WTC11 (cell line): Measurements from ENCODE around the gene COL25A1.

Experiments used
- ATF1 ChIP-seq: sonication (generic); formaldehyde crosslinking; IDR thresholded peaks from 2 replicates; pipeline ENCODE4 v1.8.1; 2023; ENCODE audit warnings: mild to moderate bottlenecking, moderate library complexity, missing genetic modification reagents
- ATF3 ChIP-seq: sonication (generic); formaldehyde crosslinking; conservative IDR thresholded peaks from 2 replicates; pipeline ENCODE4 v1.8.1; 2022; ENCODE audit warnings: mild to moderate bottlenecking, missing genetic modification reagents
- CTCF ChIP-seq: fragments of 200-600 bp; IDR thresholded peaks from 2 replicates; pipeline ENCODE4 v1.8.0; 2022; ENCODE audit warnings: antibody characterized with exemption
- FOXJ3 ChIP-seq: sonication (generic); formaldehyde crosslinking; IDR thresholded peaks from 2 replicates; pipeline ENCODE4 v1.9.0; 2021; ENCODE audit warnings: missing genetic modification reagents, mild to moderate bottlenecking, borderline replicate concordance
- GTF2I ChIP-seq: fragments of 250-450 bp; sonication (Bioruptor Pico); conservative IDR thresholded peaks from 2 replicates; pipeline ENCODE4 v1.4.0; 2021; ENCODE audit warnings: mild to moderate bottlenecking
- HMGXB4 ChIP-seq: sonication (generic); formaldehyde crosslinking; IDR thresholded peaks from 2 replicates; pipeline ENCODE4 v1.8.1; 2023; ENCODE audit warnings: mild to moderate bottlenecking, moderate library complexity, missing genetic modification reagents
- KAT7 ChIP-seq: sonication (generic); formaldehyde crosslinking; IDR thresholded peaks from 2 replicates; pipeline ENCODE4 v1.8.1; 2023; ENCODE audit warnings: missing genetic modification reagents, mild to moderate bottlenecking, borderline replicate concordance
- MYBL2 ChIP-seq: sonication (generic); formaldehyde crosslinking; IDR thresholded peaks from 2 replicates; pipeline ENCODE4 v1.8.1; 2023; ENCODE audit warnings: mild to moderate bottlenecking, moderate library complexity, missing genetic modification reagents
- NFE2L1 ChIP-seq: sonication (generic); formaldehyde crosslinking; IDR thresholded peaks from 2 replicates; pipeline ENCODE4 v1.8.1; 2023; ENCODE audit warnings: missing genetic modification reagents
- NFYB ChIP-seq: sonication (generic); formaldehyde crosslinking; conservative IDR thresholded peaks from 2 replicates; pipeline ENCODE4 v1.8.0; 2022; ENCODE audit warnings: low read depth, missing genetic modification reagents
- SMAD3 ChIP-seq: sonication (generic); formaldehyde crosslinking; IDR thresholded peaks from 2 replicates; pipeline ENCODE4 v1.8.0; 2022; ENCODE audit warnings: missing genetic modification reagents, mild to moderate bottlenecking, borderline replicate concordance
- TEAD4 ChIP-seq: sonication (generic); formaldehyde crosslinking; IDR thresholded peaks from 2 replicates; pipeline ENCODE4 v1.8.0; 2022; ENCODE audit warnings: mild to moderate bottlenecking, missing genetic modification reagents
- USF1 ChIP-seq: sonication (generic); formaldehyde crosslinking; IDR thresholded peaks from 2 replicates; pipeline ENCODE4 v1.8.0; 2022; ENCODE audit warnings: mild to moderate bottlenecking, missing genetic modification reagents
- TF ChIP-seq, protein P1 (sequence below): sonication (generic); formaldehyde crosslinking; IDR thresholded peaks from 2 replicates; pipeline ENCODE4 v1.8.1; 2022; ENCODE audit warnings: low read depth, mild to moderate bottlenecking, moderate library complexity, missing genetic modification reagents, borderline replicate concordance

DNA sequence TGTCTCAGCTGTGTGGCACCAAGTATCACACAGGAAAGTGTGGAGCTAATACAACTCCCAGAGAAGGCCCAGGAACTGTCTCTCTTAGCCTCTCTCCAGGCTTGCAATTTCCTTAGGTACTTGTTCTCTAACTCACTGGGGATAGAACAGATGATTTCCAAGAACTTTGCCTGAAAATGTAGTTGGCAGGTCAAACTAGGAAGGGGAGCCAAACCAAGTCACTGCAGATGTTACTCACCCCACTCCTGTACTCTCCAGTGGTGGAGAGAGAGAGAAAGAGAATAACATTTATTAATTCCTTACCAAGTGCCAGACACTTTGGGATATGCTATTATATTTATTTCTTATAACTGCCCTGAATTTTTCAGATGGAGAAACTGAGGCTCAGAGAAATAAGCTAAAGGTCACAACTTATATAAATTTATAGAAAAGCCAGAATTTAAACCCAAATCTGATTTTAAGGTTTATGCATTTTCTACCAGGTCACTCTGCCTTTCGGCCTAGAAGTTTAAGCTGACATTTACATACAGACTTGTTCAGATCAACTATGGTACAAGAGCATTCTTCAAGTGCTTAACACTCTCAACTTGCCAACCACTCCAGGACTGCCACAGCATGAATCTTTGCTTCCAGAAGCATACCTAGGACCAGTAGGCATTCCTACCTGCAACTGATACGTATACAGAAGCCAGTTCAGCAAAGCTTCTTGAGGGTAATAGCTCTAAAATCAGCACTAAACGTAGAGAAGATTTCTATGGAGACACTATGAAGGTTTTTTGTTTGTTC is 291.0 kb downstream of the COL25A1 start:
- no peak for TF ChIP-seq CTCF
- TF ChIP-seq ATF3 (CRISPR knock-in tag), result no peak
- TF ChIP-seq NFE2L1 (CRISPR knock-in tag), result no peak
- no peak for TF ChIP-seq FOXJ3
- no peak for TF ChIP-seq HMGXB4
- no peak for TF ChIP-seq USF1 (CRISPR knock-in tag)
- no peak for TF ChIP-seq KAT7 (CRISPR knock-in tag)
- TF ChIP-seq SMAD3 (CRISPR knock-in tag), result no peak
- no peak for TF ChIP-seq MYBL2
- no peak for TF ChIP-seq NFYB (CRISPR knock-in tag)
- TF ChIP-seq TEAD4 (CRISPR knock-in tag), result no peak
- no peak for TF ChIP-seq GTF2I (CRISPR knock-in tag)
- TF ChIP-seq, protein P1, sequence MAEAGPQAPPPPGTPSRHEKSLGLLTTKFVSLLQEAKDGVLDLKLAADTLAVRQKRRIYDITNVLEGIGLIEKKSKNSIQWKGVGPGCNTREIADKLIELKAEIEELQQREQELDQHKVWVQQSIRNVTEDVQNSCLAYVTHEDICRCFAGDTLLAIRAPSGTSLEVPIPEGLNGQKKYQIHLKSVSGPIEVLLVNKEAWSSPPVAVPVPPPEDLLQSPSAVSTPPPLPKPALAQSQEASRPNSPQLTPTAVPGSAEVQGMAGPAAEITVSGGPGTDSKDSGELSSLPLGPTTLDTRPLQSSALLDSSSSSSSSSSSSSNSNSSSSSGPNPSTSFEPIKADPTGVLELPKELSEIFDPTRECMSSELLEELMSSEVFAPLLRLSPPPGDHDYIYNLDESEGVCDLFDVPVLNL, result no peak
- no peak for TF ChIP-seq ATF1 (CRISPR knock-in tag)
